Lung (tissue), 12 donors: Measurements from ENCODE around the gene BHLHA15. TPM values are rescaled to one million over a fixed set of nuclear protein-coding genes. Genes with fewer than 3 reads are reported as not detected.

Experiments used
- ATAC-seq: fragments of 200-7000 bp; cut with Tn5 transposase; one replicate; pipeline ENCODE4 v1.9.1; 2020; ENCODE audit warnings: moderate number of reproducible peaks; ENCODE audit not compliant: insufficient read depth, low FRiP score
- DNase-seq, 3 donors: peaks; one replicate each; pipeline ENCODE4 v3.0.0-alpha.2; 2013 to 2017
- H3K27ac ChIP-seq, 2 donors: one replicate each; pipeline ENCODE4 v1.5.1; 2013; ENCODE audit warnings: mild to moderate bottlenecking in 2 of 2, moderate library complexity in 2 of 2, control low read depth in 1 of 2, inconsistent platforms in 1 of 2, low read depth in 1 of 2, low read length in 1 of 2
- H3K27me3 ChIP-seq, 3 donors: one replicate each; pipeline ENCODE4 v1.5.1; 2013; ENCODE audit warnings: low read length in 2 of 3; ENCODE audit not compliant: control insufficient read depth in 3 of 3, insufficient read depth in 3 of 3
- H3K36me3 ChIP-seq, 4 donors: one replicate each; pipeline ENCODE4 v1.5.1; 2013; ENCODE audit warnings: low read length in 4 of 4, mild to moderate bottlenecking in 1 of 4, moderate library complexity in 1 of 4; ENCODE audit not compliant: control insufficient read depth in 4 of 4, insufficient read depth in 4 of 4
- H3K4me1 ChIP-seq, 5 donors: one replicate each; pipeline ENCODE4 v1.5.1; 2013; ENCODE audit warnings: low read length in 5 of 5, mild to moderate bottlenecking in 2 of 5, moderate library complexity in 1 of 5; ENCODE audit not compliant: control insufficient read depth in 5 of 5, insufficient read depth in 5 of 5
- H3K4me3 ChIP-seq: one replicate; pipeline ENCODE4 v1.5.1; 2013; ENCODE audit warnings: mild to moderate bottlenecking, control low read depth, moderate library complexity
- H3K9ac ChIP-seq, 2 donors: one replicate each; pipeline ENCODE4 v1.5.1; 2013; ENCODE audit warnings: low read length in 2 of 2, control low read depth in 1 of 2; ENCODE audit not compliant: insufficient read depth in 1 of 2
- H3K9me3 ChIP-seq, 4 donors: one replicate each; pipeline ENCODE4 v1.5.1; 2013; ENCODE audit warnings: low read length in 3 of 4, mild to moderate bottlenecking in 1 of 4, moderate library complexity in 1 of 4; ENCODE audit not compliant: control insufficient read depth in 4 of 4, insufficient read depth in 3 of 4
- CTCF ChIP-seq: IDR thresholded peaks from 2 replicates; pipeline ENCODE4 v1.5.1; 2012; ENCODE audit warnings: mild to moderate bottlenecking; ENCODE audit errors: control extremely low read depth, extremely low read depth
- WGBS, 2 donors: extraction: QIAGEN DNeasy Blood & Tissue Kit; methylation state at CpG; one replicate each; pipeline ENCODE4 v1.1.7; 2013; 5-methylcytosine and 5-hydroxymethylcytosine counted together
- polyA plus RNA-seq, 2 donors: library from polyadenylated mRNA; stranded (reverse); fragments of 200-250 nt; gene quantifications; one replicate each; pipeline ENCODE4 v1.2.1, GENCODE V29; 2013
- total RNA-seq, 2 donors: library from RNA; depleted of rRNA in 1 of 2; stranded (reverse); fragments of >200 nt in 1 of 2; gene quantifications; one replicate each; pipeline ENCODE4 v1.2.1, GENCODE V29; 2014 to 2021
- donor health status: control.
- donor health status: control.
- donor health status: Bipolar disorder and iron deficiency.
- donor health status: healthy.
- donor health status: DM: yes; HTN: yes; CAD: no.

Gene BHLHA15
- total and polyA plus RNA-seq, 4 donors = 0.93 to 4.0 (median 2.6) TPM

- 80 to 91% methylated on average over 8 of the region's 8 CpGs for WGBS, 2 donors
- Histone ChIP-seq H3K4me1 (no peaks in the 10 kb centered on the region), H3K36me3 (peaks cover 0 to 59% (median 1%) of the 10 kb centered on the region in 4 donors), H3K9me3 (no peaks in the 10 kb centered on the region), H3K4me3 (no peak overlapping the region), H3K9ac (no peak overlapping the region), H3K27ac (no peak overlapping the region), H3K27me3 (no peaks in the 10 kb centered on the region)
- ATAC-seq (no peak), DNase-seq (no peak)
- TF ChIP-seq CTCF = no peak
These were observed 21.0 kb downstream of the BHLHA15 start for GRCh38 chr7:98232263-98232585.

- no peak overlapping the region for H3K4me3 ChIP-seq
- ATAC-seq (no peak), DNase-seq (no peak)
- no peaks in the 10 kb centered on the region for H3K9me3 ChIP-seq
- no peak for TF ChIP-seq CTCF
- H3K27me3 ChIP-seq = no peaks in the 10 kb centered on the region
- 93% methylated on average over 16 of the region's 16 CpGs for WGBS, 2 donors
- no peak overlapping the region for H3K9ac ChIP-seq
- H3K27ac ChIP-seq = no peak overlapping the region
- H3K36me3 ChIP-seq = peaks cover 0 to 59% (median 1%) of the 10 kb centered on the region in 4 donors
- no peaks in the 10 kb centered on the region for H3K4me1 ChIP-seq
These were observed 21.6 kb downstream of the BHLHA15 start for GRCh38 chr7:98232799-98233198.

GRCh38 chr7:98233219-98234070 lies 22.2 kb downstream of the BHLHA15 start:
- DNase-seq = no peak
- peaks cover 0 to 2% (median 0%) of the 10 kb centered on the region in 4 donors for H3K9me3 ChIP-seq
- H3K9ac ChIP-seq = no peak overlapping the region
- H3K27me3 ChIP-seq = no peaks in the 10 kb centered on the region
- ATAC-seq = no peak
- H3K36me3 ChIP-seq = peaks cover 0 to 58% (median 3%) of the 10 kb centered on the region in 4 donors
- H3K4me3 ChIP-seq = no peak overlapping the region
- 94 to 97% methylated on average over 32 of the region's 32 CpGs for WGBS, 2 donors
- TF ChIP-seq CTCF = no peak
- no peaks in the 10 kb centered on the region for H3K4me1 ChIP-seq
- no peak overlapping the region for H3K27ac ChIP-seq
